Gastrocnemius medialis (tissue), 4 donors: Measurements from ENCODE around the gene VPS52. TPM values are rescaled to one million over a fixed set of nuclear protein-coding genes. Genes with fewer than 3 reads are reported as not detected.

ENCODE experiments used
- ATAC-seq, 2 donors: fragments of 150-250 bp; one replicate each; pipeline ENCODE4 v1.9.1; 2016
- DNase-seq, 2 donors: peaks; one replicate each; pipeline ENCODE4 v3.0.0-alpha.2; 2019
- H3K27ac ChIP-seq, 4 donors: fragments of 200-600 bp; sonication (generic); 1 replicate in 1 of 4; 2 replicates in 3 of 4; pipeline ENCODE4 v1.5.1; 2016 to 2018; ENCODE audit warnings: mild to moderate bottlenecking in 2 of 4, moderate library complexity in 1 of 4
- H3K27me3 ChIP-seq, 3 donors: fragments of 200-600 bp; sonication (generic) in 2 of 3; 1 replicate in 1 of 3; 2 replicates in 2 of 3; pipeline versions ENCODE4 v1.5.1 to v1.6.0; 2016 to 2019; ENCODE audit warnings: mild to moderate bottlenecking in 1 of 3, moderate library complexity in 1 of 3
- H3K36me3 ChIP-seq, 2 donors: fragments of 200-600 bp; sonication (generic) in 1 of 2; one replicate each; pipeline ENCODE4 v1.5.1; 2017 to 2018
- H3K4me1 ChIP-seq, 2 donors: fragments of 200-600 bp; sonication (generic) in 1 of 2; one replicate each; pipeline ENCODE4 v1.5.1; 2016 to 2017; ENCODE audit warnings: mild to moderate bottlenecking in 2 of 2
- H3K4me3 ChIP-seq, 4 donors: fragments of 200-600 bp; sonication (generic) in 3 of 4; 1 replicate in 1 of 4; 2 replicates in 3 of 4; pipeline ENCODE4 v1.5.1; 2016 to 2019; ENCODE audit warnings: mild to moderate bottlenecking in 2 of 4
- H3K9me3 ChIP-seq, 3 donors: fragments of 200-600 bp; sonication (generic) in 2 of 3; 1 replicate in 1 of 3; 2 replicates in 2 of 3; pipeline ENCODE4 v1.5.1; 2016 to 2019
- POLR2A ChIP-seq, 2 donors: fragments of 450-650 bp; IDR thresholded peaks; one replicate each; pipeline ENCODE4 v1.6.1; 2017; ENCODE audit warnings: antibody characterized with exemption in 2 of 2, mild to moderate bottlenecking in 2 of 2, moderate library complexity in 2 of 2
- in situ Hi-C, 4 donors: fragments of 200-750 bp; cut with MboI; loops; one replicate each; pipeline versions ENCODE4 v1.15.0 to v1.8.0; 2017; ENCODE audit warnings: low sequenced_read_pairs in 4 of 4
- intact Hi-C: fragments of 100-400 bp; cut with DNase I; formaldehyde crosslinking; loops from one replicate; pipeline ENCODE4 v1.15.1; 2023; ENCODE audit warnings: low total_unique reads
- microRNA counts, 2 donors: library from miRNA; unstranded; fragments of <30 nt; microRNA quantifications; one replicate each; lab custom pipeline; 2016
- microRNA-seq, 2 donors: library from miRNA; unstranded; fragments of <30 nt; microRNA quantifications; one replicate each; pipeline ENCODE4, GENCODE V29; 2016; ENCODE audit warnings: borderline replicate concordance in 2 of 2
- total RNA-seq, 4 donors: library from RNA; depleted of rRNA; stranded (reverse); fragments of >200 nt; gene quantifications; one replicate each; pipeline versions ENCODE4 v1.1.0 to v1.2.3, GENCODE V29; 2016
- TF ChIP-seq, protein P1 (sequence below), 5 experiments: fragments of 450-650 bp in 3 of 5; fragments of 200-600 bp in 2 of 5; sonication (generic) in 2 of 5; IDR thresholded peaks in 4 of 5; conservative IDR thresholded peaks in 1 of 5; 1 replicate in 4 of 5; 2 replicates in 1 of 5; pipeline ENCODE4 v1.5.1; 2016 to 2019; ENCODE audit warnings: antibody characterized with exemption in 5 of 5, mild to moderate bottlenecking in 3 of 5, moderate library complexity in 3 of 5

Gene VPS52
- total RNA-seq, 4 donors from 2014 or later = 28.7 to 52.8 (median 41.2) TPM

DNA sequence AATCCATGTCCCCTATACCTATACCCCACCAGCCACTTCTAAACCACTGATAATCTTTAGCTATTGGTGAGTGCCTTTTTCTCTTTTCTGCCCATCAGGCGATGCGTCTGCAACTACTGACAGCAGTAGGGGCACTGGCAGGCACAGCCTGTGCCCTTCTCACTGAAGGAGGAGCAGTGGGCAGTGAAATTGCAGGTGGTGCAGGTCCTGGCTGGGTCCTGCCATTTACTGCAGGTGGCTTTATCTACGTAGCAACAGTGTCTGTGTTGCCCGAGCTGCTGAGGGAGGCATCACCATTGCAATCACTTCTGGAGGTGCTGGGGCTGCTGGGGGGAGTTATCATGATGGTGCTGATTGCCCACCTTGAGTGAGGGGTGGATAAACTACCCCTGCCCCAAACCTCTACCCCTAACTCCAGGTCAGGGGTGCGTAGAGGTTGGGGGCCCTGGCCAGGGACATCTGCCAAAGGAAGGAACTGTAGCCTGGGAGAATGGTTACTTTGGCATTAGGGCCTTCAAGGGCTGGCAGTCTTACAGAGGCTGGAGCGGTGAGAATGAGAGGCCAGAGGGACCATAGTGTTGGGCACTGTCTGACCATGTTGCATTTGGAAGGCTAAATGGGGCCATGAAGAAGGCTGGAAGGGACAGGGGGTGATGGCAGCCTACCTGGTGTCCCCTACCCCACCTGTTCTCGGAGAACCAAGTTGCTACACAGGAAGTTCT, 68.1 kb downstream of the VPS52 start:
- peaks cover 39 to 53% of the 10 kb centered on the region in 2 donors for H3K4me1 ChIP-seq
- TF ChIP-seq, protein P1, sequence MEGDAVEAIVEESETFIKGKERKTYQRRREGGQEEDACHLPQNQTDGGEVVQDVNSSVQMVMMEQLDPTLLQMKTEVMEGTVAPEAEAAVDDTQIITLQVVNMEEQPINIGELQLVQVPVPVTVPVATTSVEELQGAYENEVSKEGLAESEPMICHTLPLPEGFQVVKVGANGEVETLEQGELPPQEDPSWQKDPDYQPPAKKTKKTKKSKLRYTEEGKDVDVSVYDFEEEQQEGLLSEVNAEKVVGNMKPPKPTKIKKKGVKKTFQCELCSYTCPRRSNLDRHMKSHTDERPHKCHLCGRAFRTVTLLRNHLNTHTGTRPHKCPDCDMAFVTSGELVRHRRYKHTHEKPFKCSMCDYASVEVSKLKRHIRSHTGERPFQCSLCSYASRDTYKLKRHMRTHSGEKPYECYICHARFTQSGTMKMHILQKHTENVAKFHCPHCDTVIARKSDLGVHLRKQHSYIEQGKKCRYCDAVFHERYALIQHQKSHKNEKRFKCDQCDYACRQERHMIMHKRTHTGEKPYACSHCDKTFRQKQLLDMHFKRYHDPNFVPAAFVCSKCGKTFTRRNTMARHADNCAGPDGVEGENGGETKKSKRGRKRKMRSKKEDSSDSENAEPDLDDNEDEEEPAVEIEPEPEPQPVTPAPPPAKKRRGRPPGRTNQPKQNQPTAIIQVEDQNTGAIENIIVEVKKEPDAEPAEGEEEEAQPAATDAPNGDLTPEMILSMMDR (IDR thresholded peaks at IDR 0.05 in 4 of 5, conservative IDR thresholded peaks at IDR 0.05 in 1 of 5) = no peak
- no peak for TF ChIP-seq POLR2A (IDR thresholded peaks at IDR 0.05)
- H3K27me3 ChIP-seq = no peaks in the 10 kb centered on the region
- peak overlapping the region in 1 of 4 donors; percentile 70 for H3K4me3 ChIP-seq
- H3K27ac ChIP-seq = peak overlapping the region in 3 of 4 donors; percentile 82 to 89 (median 83)
- H3K36me3 ChIP-seq = peaks cover 0 to 23% of the 10 kb centered on the region in 2 donors
- in situ Hi-C loops = no loop called here
- intact Hi-C loops = loop anchor here (5.0 kb wide), 3 partner anchors 214 to 1076 kb away; partner anchors contain the start of genes ATF6B and CUTA
- DNase-seq (no peak), ATAC-seq (no peak)
- H3K9me3 ChIP-seq = no peaks in the 10 kb centered on the region

GRCh38 chr6:33202799-33203198, 68.9 kb downstream of the VPS52 start:
- Histone ChIP-seq H3K36me3 (peaks cover 0 to 23% of the 10 kb centered on the region in 2 donors), H3K4me3 (no peak overlapping the region), H3K4me1 (peaks cover 43 to 57% of the 10 kb centered on the region in 2 donors), H3K27me3 (no peaks in the 10 kb centered on the region), H3K27ac (peak overlapping the region in 1 of 4 donors; percentile 94), H3K9me3 (no peaks in the 10 kb centered on the region)
- DNase-seq (no peak), ATAC-seq (no peak)
- intact Hi-C loops (loop anchor here (5.0 kb wide), 3 partner anchors 215 to 1075 kb away; partner anchors contain the start of genes ATF6B and CUTA), in situ Hi-C loops (no loop called here)
- no peak for TF ChIP-seq POLR2A (IDR thresholded peaks at IDR 0.05)
- TF ChIP-seq, protein P1 (IDR thresholded peaks at IDR 0.05 in 4 of 5, conservative IDR thresholded peaks at IDR 0.05 in 1 of 5) = no peak

- H3K4me3 ChIP-seq = peak overlapping the region; percentile 84 to 98 (median 86)
- peaks cover 44 to 52% of the 10 kb centered on the region in 2 donors for H3K4me1 ChIP-seq
- in situ Hi-C loops (no loop called here), intact Hi-C loops (loop anchor here (2.0 to 5.0 kb wide), 4 partner anchors 215 to 1075 kb away; partner anchors contain the start of genes ATF6B, BRD2 and CUTA)
- peaks cover 0 to 27% of the 10 kb centered on the region in 2 donors for H3K36me3 ChIP-seq
- TF ChIP-seq, protein P1 (IDR thresholded peaks at IDR 0.05 in 4 of 5, conservative IDR thresholded peaks at IDR 0.05 in 1 of 5) = no peak
- TF ChIP-seq POLR2A (IDR thresholded peaks at IDR 0.05) = no peak
- H3K27me3 ChIP-seq = no peaks in the 10 kb centered on the region
- no peaks in the 10 kb centered on the region for H3K9me3 ChIP-seq
- ATAC-seq (no peak), DNase-seq (no peak)
- peak overlapping the region; percentile 94 to 98 (median 96) for H3K27ac ChIP-seq
These were observed 69.7 kb downstream of the VPS52 start for GRCh38 chr6:33201935-33202334.

DNA sequence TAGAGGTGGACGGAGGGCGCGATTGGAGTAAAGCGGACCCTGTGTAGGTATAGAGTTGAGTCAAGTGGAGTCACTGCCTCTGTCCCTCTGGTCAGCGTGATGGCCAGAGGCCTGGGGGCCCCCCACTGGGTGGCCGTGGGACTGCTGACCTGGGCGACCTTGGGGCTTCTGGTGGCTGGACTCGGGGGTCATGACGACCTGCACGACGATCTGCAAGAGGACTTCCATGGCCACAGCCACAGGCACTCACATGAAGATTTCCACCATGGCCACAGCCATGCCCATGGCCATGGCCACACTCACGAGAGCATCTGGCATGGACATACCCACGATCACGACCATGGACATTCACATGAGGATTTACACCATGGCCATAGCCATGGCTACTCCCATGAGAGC, 70.5 kb downstream of the VPS52 start:
- in situ Hi-C loops = no loop called here
- intact Hi-C loops = loop anchor here (2.0 to 5.0 kb wide), 4 partner anchors 216 to 1074 kb away; partner anchors contain the start of genes ATF6B, BRD2 and CUTA
- ATAC-seq = no peak
- H3K9me3 ChIP-seq = no peaks in the 10 kb centered on the region
- TF ChIP-seq POLR2A (IDR thresholded peaks at IDR 0.05) = no peak
- TF ChIP-seq, protein P1 (IDR thresholded peaks at IDR 0.05 in 4 of 5, conservative IDR thresholded peaks at IDR 0.05 in 1 of 5) = peak in 2 of 5 experiments; percentile 5 to 12
- peak overlapping the region; percentile 94 to 98 (median 96) for H3K27ac ChIP-seq
- DNase-seq = no peak
- H3K4me3 ChIP-seq = peak overlapping the region; percentile 84 to 98 (median 86)
- H3K36me3 ChIP-seq = peaks cover 0 to 35% of the 10 kb centered on the region in 2 donors
- no peaks in the 10 kb centered on the region for H3K27me3 ChIP-seq
- H3K4me1 ChIP-seq = peaks cover 44 to 52% of the 10 kb centered on the region in 2 donors

MicroRNAs encoded within 50 kb of the gene (microRNA counts, 767-probe panel; counts per million panel counts)
- microRNA hsa-miR-219-1-3p (lab: Ali Mortazavi, UCI) (356 to 448 counts per million in 2 donors), microRNA hsa-miR-219-5p (lab: Ali Mortazavi, UCI) (356 to 448 counts per million in 2 donors)

Small RNA genes within 50 kb of the gene (microRNA-seq; reads per million reads assigned to microRNA genes)
- gene MIR219A1 (0 to 1.2 reads per million in 2 donors), gene MIR6834 (0 reads per million in 2 donors), gene MIR6873 (0 reads per million in 2 donors)

Other genes starting within 250 kb of the VPS52 start
- gene HLA-DPA1, start 198.2 kb downstream of the VPS52 start, total RNA-seq = 10 to 100 TPM in 3 of 4 donors, 1 to 10 TPM in 1; 6.8 to 51.8 (median 23.4) TPM
- 10 to 100 TPM; 16.7 to 52.1 (median 23.5) TPM for gene HLA-DPB1, start 195.9 kb downstream of the VPS52 start, total RNA-seq
- under 1 TPM; 0.31 to 0.92 (median 0.47) TPM for gene COL11A2, start 79.4 kb downstream of the VPS52 start, total RNA-seq
- gene RXRB, start 71.2 kb downstream of the VPS52 start, total RNA-seq = 10 to 100 TPM; 20.8 to 38.4 (median 24.6) TPM
- gene SLC39A7, start 71.0 kb downstream of the VPS52 start, total RNA-seq = 10 to 100 TPM; 21.9 to 45.4 (median 26.2) TPM
- gene HSD17B8, start 67.2 kb downstream of the VPS52 start, total RNA-seq = 10 to 100 TPM in 3 of 4 donors, 1 to 10 TPM in 1; 7.9 to 28.3 (median 14.3) TPM
- 10 to 100 TPM in 3 of 4 donors, 1 to 10 TPM in 1; 7.4 to 16.3 (median 12.1) TPM for gene RING1, start 63.4 kb downstream of the VPS52 start, total RNA-seq
- 1,000 to 10,000 TPM; 1,834 to 2,142 (median 2,010) TPM for gene RPS18, start 199 bp upstream of the VPS52 start, total RNA-seq
- 1 to 10 TPM; 1.0 to 2.0 (median 1.7) TPM for gene B3GALT4, start 5.2 kb upstream of the VPS52 start, total RNA-seq
- gene WDR46, start 17.4 kb upstream of the VPS52 start, total RNA-seq = 10 to 100 TPM; 34.5 to 57.3 (median 49.1) TPM
- gene PFDN6, start 17.7 kb upstream of the VPS52 start, total RNA-seq = 100 to 1,000 TPM in 1 of 4 donors, 10 to 100 TPM in 3; 49.9 to 106 (median 76.8) TPM
- gene RGL2, start 27.1 kb upstream of the VPS52 start, total RNA-seq = 10 to 100 TPM; 39.8 to 52.3 (median 40.8) TPM
- 10 to 100 TPM; 15.9 to 42.4 (median 36.5) TPM for gene TAPBP, start 42.2 kb upstream of the VPS52 start, total RNA-seq
- gene ZBTB22, start 45.9 kb upstream of the VPS52 start, total RNA-seq = 10 to 100 TPM in 3 of 4 donors, 1 to 10 TPM in 1; 9.0 to 19.3 (median 16.3) TPM
- 10 to 100 TPM; 37.2 to 76.0 (median 59.8) TPM for gene DAXX, start 51.1 kb upstream of the VPS52 start, total RNA-seq
- gene KIFC1, start 119.9 kb upstream of the VPS52 start, total RNA-seq = 1 to 10 TPM in 1 of 4 donors, under 1 TPM in 1, not detected in 2; 0.64 to 1.4 TPM
- gene PHF1, start 139.1 kb upstream of the VPS52 start, total RNA-seq = 10 to 100 TPM; 53.5 to 65.8 (median 62.9) TPM
- gene CUTA, start 146.2 kb upstream of the VPS52 start, total RNA-seq = 100 to 1,000 TPM in 2 of 4 donors, 10 to 100 TPM in 2; 69.9 to 119 (median 93.2) TPM
- 1 to 10 TPM in 3 of 4 donors, under 1 TPM in 1; 0.71 to 2.3 (median 1.3) TPM for gene SYNGAP1, start 148.2 kb upstream of the VPS52 start, total RNA-seq
- 1 to 10 TPM in 2 of 4 donors, under 1 TPM in 2; 0.82 to 2.2 (median 1.2) TPM for gene ZBTB9, start 182.7 kb upstream of the VPS52 start, total RNA-seq